NK-92 (cell line): ENCODE data around the gene NSUN4.

Experiments
- DNase-seq: peaks from one replicate; lab custom pipeline; 2025; ENCODE audit not compliant: unreplicated experiment; lab: John Stamatoyannopoulos, UW

Gene NSUN4

GRCh38 chr1:46404482-46405196 is 64.0 kb downstream of the NSUN4 start:
- DNase-seq = no peak

- DNase-seq = no peak
Measured at GRCh38 chr1:46405197-46405555, 64.6 kb downstream of the NSUN4 start.

GRCh38 chr1:46405724-46406123 is 65.1 kb downstream of the NSUN4 start:
- no peak for DNase-seq

GRCh38 chr1:46406881-46407608 is 66.4 kb downstream of the NSUN4 start:
- no peak for DNase-seq

- no peak for DNase-seq
Measured at GRCh38 chr1:46407636-46408035, 67.0 kb downstream of the NSUN4 start.

- DNase-seq = no peak
Measured at GRCh38 chr1:46408356-46409062, 67.9 kb downstream of the NSUN4 start.

- DNase-seq = no peak
Measured at GRCh38 chr1:46409063-46409372, 68.4 kb downstream of the NSUN4 start.

- DNase-seq = no peak
Measured at GRCh38 chr1:46410156-46411009, 69.8 kb downstream of the NSUN4 start.

- no peak for DNase-seq
Measured at GRCh38 chr1:46411010-46411405, 70.4 kb downstream of the NSUN4 start.
